Epithelial cell of proximal tubule (primary cell): ENCODE data around the gene HASPIN. TPM values are rescaled to one million over a fixed set of nuclear protein-coding genes. Genes with fewer than 3 reads are reported as not detected.

Source experiments
- DNase-seq: peaks from one replicate; pipeline ENCODE4 v3.0.0-alpha.2; 2011; ENCODE audit warnings: low read depth
- H3K4me3 ChIP-seq: 2 replicates; pipeline ENCODE4 v1.5.1; 2011; ENCODE audit warnings: low read depth, mild to moderate bottlenecking, low read length
- CTCF ChIP-seq: conservative IDR thresholded peaks from 2 replicates; pipeline ENCODE4 v1.5.1; 2012; ENCODE audit warnings: low read depth, mild to moderate bottlenecking, low read length
- total RNA-seq: library from RNA; depleted of rRNA; stranded (reverse); fragments of >200 nt; gene quantifications from 2 replicates; pipeline ENCODE4 v1.2.3, GENCODE V29; 2015

HASPIN gene
- total RNA-seq, 1 donor from 2014 or later: 12.3 TPM

GRCh38 chr17:3762922-3763776 is 39.4 kb downstream of the HASPIN start:
- H3K4me3 ChIP-seq: no peak overlapping the region
- TF ChIP-seq CTCF: no peak
- DNase-seq: no peak

- no peak overlapping the region for H3K4me3 ChIP-seq
- TF ChIP-seq CTCF: no peak
- no peak for DNase-seq
Measured at GRCh38 chr17:3763777-3764170, 40.1 kb downstream of the HASPIN start.

- TF ChIP-seq CTCF: no peak
- no peak overlapping the region for H3K4me3 ChIP-seq
- no peak for DNase-seq
Measured at GRCh38 chr17:3765981-3766380, 42.3 kb downstream of the HASPIN start.

GRCh38 chr17:3766779-3767178 is 43.1 kb downstream of the HASPIN start:
- no peak for TF ChIP-seq CTCF
- no peak overlapping the region for H3K4me3 ChIP-seq
- no peak for DNase-seq

- H3K4me3 ChIP-seq: no peak overlapping the region
- no peak for DNase-seq
- no peak for TF ChIP-seq CTCF
Measured at GRCh38 chr17:3768341-3768740, 44.6 kb downstream of the HASPIN start.

GRCh38 chr17:3768769-3769168 is 45.1 kb downstream of the HASPIN start:
- no peak overlapping the region for H3K4me3 ChIP-seq
- TF ChIP-seq CTCF: no peak
- DNase-seq: no peak

GRCh38 chr17:3770466-3770865 is 46.8 kb downstream of the HASPIN start:
- DNase-seq: no peak
- H3K4me3 ChIP-seq: no peak overlapping the region
- TF ChIP-seq CTCF: no peak
